Ishikawa (cell line): ENCODE measurements around the gene ENOX1.

Source experiments
- RAD21 ChIP-seq: IDR thresholded peaks from 2 replicates; pipeline ENCODE4 v1.6.1; 2012; ENCODE audit warnings: low read depth
- TCF12 ChIP-seq: IDR thresholded peaks from 2 replicates; pipeline ENCODE4 v1.6.1; 2012; ENCODE audit warnings: low read depth

- TF ChIP-seq RAD21 (no peak), TCF12 (no peak)
Measured at GRCh38 chr13:43200736-43201135, 586.0 kb downstream of the ENOX1 start.
